Keratinocyte (primary cell): ENCODE measurements around the gene PJA2.

Experiments
- CTCF ChIP-seq, 3 experiments: IDR thresholded peaks in 1 of 3; conservative IDR thresholded peaks in 1 of 3; optimal IDR thresholded peaks in 1 of 3; 2 replicates in 2 of 3; 3 replicates in 1 of 3; pipeline versions ENCODE3 to v1.5.1; 2011; ENCODE audit warnings: low read length in 3 of 3, mild to moderate bottlenecking in 3 of 3, moderate library complexity in 2 of 3, control low read depth in 1 of 3, inconsistent platforms in 1 of 3; ENCODE audit not compliant: insufficient read depth in 2 of 3; ENCODE audit errors: extremely low read depth in 1 of 3
- EZH2 ChIP-seq: IDR thresholded peaks from one replicate; pipeline ENCODE4 v1.6.1; 2012; ENCODE audit warnings: inconsistent platforms, mild to moderate bottlenecking, low read length, moderate library complexity

- TF ChIP-seq CTCF (optimal IDR thresholded peaks at IDR 0.05 in 1 of 3, IDR thresholded peaks at IDR 0.05 in 1 of 3, conservative IDR thresholded peaks at IDR 0.05 in 1 of 3; ENCODE audit: extremely low read depth in 1 of 3, insufficient read depth in 2 of 3, low read length in 3 of 3) (no peak), EZH2 (no peak)
Measured at GRCh38 chr5:109399092-109399759, 10.5 kb downstream of the PJA2 start.
